HG02610 (cell line): ENCODE measurements around the gene LRRC4B.

Source experiments
- ATAC-seq: cut with Tn5 transposase; IDR thresholded peaks from one replicate; pipeline ENCODE4 v1.9.1; 2021; ENCODE audit warnings: mild to moderate bottlenecking, moderate library complexity; ENCODE audit not compliant: unreplicated experiment

The LRRC4B gene

GRCh38 chr19:50467566-50467965 is 100.7 kb downstream of the LRRC4B start:
- ATAC-seq = no peak
